ENCODE measurements around the gene TBCCD1. TPM values are rescaled to one million over a fixed set of nuclear protein-coding genes. Genes with fewer than 3 reads are reported as not detected.

TBCCD1 gene
- total RNA-seq, 1 experiment from 2014 or later: 7.4 TPM

GRCh38 chr3:186580785-186581184, 13.6 kb upstream of the TBCCD1 start:
- Histone ChIP-seq H3T11ph (ENCODE audit: low read length) (no peak overlapping the region), H3K18ac (ENCODE audit: insufficient read length, low read depth, low read length) (no peak overlapping the region), H3K9me3 (ENCODE audit: control insufficient read depth, low read depth, low read length) (no peaks in the 10 kb centered on the region), H3K23me2 (ENCODE audit: insufficient read length, low read depth, low read length, poor library complexity, severe bottlenecking) (no peaks in the 10 kb centered on the region), H4K91ac (ENCODE audit: insufficient read length, low read depth, low read length) (no peak overlapping the region), H3K14ac (ENCODE audit: insufficient read depth, low read length) (no peak overlapping the region), H3K4me1 (ENCODE audit: insufficient read depth, low read length) (no peaks in the 10 kb centered on the region), H3K9ac (ENCODE audit: extremely low read depth, insufficient read length, low read length) (no peak overlapping the region), H3K4me2 (ENCODE audit: insufficient read depth, insufficient read length, low read length) (no peak overlapping the region), H3K79me2 (ENCODE audit: insufficient read depth, low read length) (no peaks in the 10 kb centered on the region), H2BK5ac (ENCODE audit: insufficient read length, low read length) (no peak overlapping the region), H4K8ac (replicated peaks; ENCODE audit: insufficient read length, low read depth, low read length) (no peak overlapping the region), H3K27ac (ENCODE audit: insufficient read length, low read depth, low read length) (no peak overlapping the region), H3K79me1 (ENCODE audit: insufficient read depth, low read depth, low read length, poor library complexity, severe bottlenecking) (no peaks in the 10 kb centered on the region), H2AFZ (ENCODE audit: low read length) (no peak overlapping the region), H2BK120ac (ENCODE audit: low read depth, low read length, poor library complexity, severe bottlenecking) (no peak overlapping the region), H3K27me3 (ENCODE audit: insufficient read depth, low read length) (no peaks in the 10 kb centered on the region), H4K5ac (ENCODE audit: insufficient read length, low read depth, low read length) (no peak overlapping the region), H3K4ac (ENCODE audit: low read depth, low read length) (no peak overlapping the region), H2AK5ac (ENCODE audit: insufficient read length, low read length) (no peak overlapping the region), H2BK20ac (ENCODE audit: low read depth, low read length, poor library complexity, severe bottlenecking) (no peak overlapping the region), H4K20me1 (ENCODE audit: control insufficient read depth, insufficient read depth, insufficient read length) (no peaks in the 10 kb centered on the region), H2BK15ac (ENCODE audit: low read depth, low read length) (no peak overlapping the region), H3K23ac (ENCODE audit: insufficient read length, low read depth, low read length) (no peak overlapping the region), H3K56ac (ENCODE audit: insufficient read length, low read depth, low read length) (no peak overlapping the region), H2BK12ac (ENCODE audit: insufficient read length, low read depth, low read length) (no peak overlapping the region)
- H3K4me3 Mint-ChIP-seq: no peak overlapping the region
- H3K36me3 Mint-ChIP-seq (ENCODE audit: insufficient read depth in 1 of 3, low read depth in 3 of 3): peaks cover 44 to 85% (median 78%) of the 10 kb centered on the region in 3 experiments; a peak in 6 of 7 replicates
- H3K9me3 Mint-ChIP-seq: no peaks in the 10 kb centered on the region
- H3K27ac Mint-ChIP-seq: no peak overlapping the region
- no CpG with 5 or more reads among the region's 3 CpGs for WGBS (ENCODE audit: extremely low coverage, insufficient read length, low lambda C conversion rate)
- H3K27me3 Mint-ChIP-seq (ENCODE audit: low read depth): no peaks in the 10 kb centered on the region
- H3K4me1 Mint-ChIP-seq: no peaks in the 10 kb centered on the region
- DNase-seq: no peak
- TF ChIP-seq CTCF (conservative IDR thresholded peaks at IDR 0.05): no peak

Data from H9 (cell line).